Gastroesophageal sphincter (tissue), 3 donors: Measurements from ENCODE around the gene ZNF578.

Experiments
- CTCF ChIP-seq, 4 experiments: fragments of 200-600 bp in 2 of 4; fragments of 450-650 bp in 2 of 4; sonication (generic) in 1 of 4; IDR thresholded peaks; one replicate each; pipeline ENCODE4 v1.5.1; 2017 to 2019; ENCODE audit warnings: antibody characterized with exemption in 4 of 4, mild to moderate bottlenecking in 2 of 4, moderate library complexity in 2 of 4
- EP300 ChIP-seq: sonication (generic); formaldehyde crosslinking; IDR thresholded peaks from one replicate; pipeline ENCODE4 v1.6.1; 2017; ENCODE audit warnings: antibody characterized with exemption, mild to moderate bottlenecking
- POLR2A ChIP-seq, 2 donors: fragments of 450-650 bp; IDR thresholded peaks; one replicate each; pipeline ENCODE4 v1.6.1; 2017; ENCODE audit warnings: antibody characterized with exemption in 2 of 2, mild to moderate bottlenecking in 2 of 2, moderate library complexity in 1 of 2
- POLR2AphosphoS5 ChIP-seq: sonication (generic); formaldehyde crosslinking; IDR thresholded peaks from one replicate; pipeline ENCODE4 v1.6.1; 2017; ENCODE audit warnings: antibody characterized with exemption

GRCh38 chr19:52542984-52543664 is 89.8 kb downstream of the ZNF578 start:
- TF ChIP-seq CTCF (IDR thresholded peaks at IDR 0.05) (no peak), POLR2A (IDR thresholded peaks at IDR 0.05) (no peak), POLR2AphosphoS5 (no peak), EP300 (no peak)
